ENCODE data around the gene IQCN.
A peak's percentile ranks its signal among the peaks of the same experiment; 100 is the strongest.
"Not testable (repeated sequence)": the region's sequence is repeated elsewhere in the genome, so short reads cannot be mapped to it uniquely, and the experiment has no call there.

Gene IQCN

GRCh38 chr19:18214779-18215433 lies 59.3 kb downstream of the IQCN start:
- TF ChIP-seq CTCF (IDR thresholded peaks at IDR 0.05; ENCODE audit: low read depth, low read length, missing control alignments), result no peak
- H3K4me3 ChIP-seq (replicated peaks; ENCODE audit: low read depth, low read length), result no peak overlapping the region
- no peak for DNase-seq (ENCODE audit: extremely low read depth, low read depth)

GRCh38 chr19:18211683-18212082 lies 62.6 kb downstream of the IQCN start:
- no peak overlapping the region for H3K4me3 ChIP-seq (replicated peaks; ENCODE audit: low read depth, low read length)
- TF ChIP-seq CTCF (IDR thresholded peaks at IDR 0.05; ENCODE audit: low read depth, low read length, missing control alignments), result no peak
- no peak for DNase-seq (ENCODE audit: extremely low read depth, low read depth)

GRCh38 chr19:18209912-18210311 lies 64.3 kb downstream of the IQCN start:
- not testable (repeated sequence) for H3K4me3 ChIP-seq (replicated peaks; ENCODE audit: low read depth, low read length); DNase-seq (ENCODE audit: extremely low read depth, low read depth)

DNA sequence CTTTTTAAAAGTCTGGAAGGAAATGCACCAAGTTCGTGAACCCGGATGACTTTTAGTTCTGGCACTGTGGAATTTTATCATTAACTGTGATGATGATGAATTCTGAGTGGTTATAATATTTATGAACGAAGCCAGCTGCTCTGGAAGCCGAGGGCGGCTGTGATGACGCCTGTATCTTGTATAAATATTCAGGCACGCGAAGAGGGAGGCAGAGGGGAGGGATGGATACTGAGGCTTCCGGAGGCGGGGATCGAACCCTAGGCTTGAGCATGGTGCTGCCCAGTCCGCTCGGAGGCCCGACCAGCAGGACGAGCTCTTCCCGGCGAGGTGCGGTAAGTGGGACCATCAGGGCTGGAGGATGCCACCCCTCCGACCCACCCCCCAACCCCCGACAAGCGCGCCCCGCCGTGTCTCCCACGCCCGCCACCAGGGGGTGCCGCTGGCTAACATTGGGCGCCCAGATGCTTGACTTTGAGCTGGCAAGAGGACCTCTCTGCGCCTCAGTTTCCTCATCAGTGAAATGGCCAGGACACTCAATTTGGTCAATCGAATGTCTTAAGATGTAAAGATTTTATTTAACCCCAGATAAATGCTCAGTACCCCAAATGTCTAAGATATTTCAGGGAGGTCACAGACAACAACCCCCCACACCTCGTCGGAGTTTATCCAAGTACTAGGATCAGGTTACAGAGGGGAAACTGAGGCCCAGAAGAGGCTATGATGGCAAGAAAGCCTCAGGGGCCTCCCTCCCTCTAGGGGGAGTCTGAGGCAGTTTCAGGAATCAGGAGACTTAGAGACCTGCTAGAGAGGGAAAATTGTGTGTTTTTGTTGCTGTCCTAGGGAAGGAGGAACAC lies 65.9 kb downstream of the IQCN start:
- TF ChIP-seq CTCF (IDR thresholded peaks at IDR 0.05; ENCODE audit: low read depth, low read length, missing control alignments), result peak; percentile 61
- no peak overlapping the region for H3K4me3 ChIP-seq (replicated peaks; ENCODE audit: low read depth, low read length)
- DNase-seq (ENCODE audit: extremely low read depth, low read depth), result no peak
